ENCODE results near the gene CEP295NL. TPM values are rescaled to one million over a fixed set of nuclear protein-coding genes. Genes with fewer than 3 reads are reported as not detected.

The CEP295NL gene
- total and polyA plus RNA-seq, 2 of the 8 experiments (the other 6 are each of a cell fraction or from before 2014, with no cell fraction given) = 0.06 to 2.0 TPM

GRCh38 chr17:78862073-78863023, 40.7 kb downstream of the CEP295NL start:
- H2AK5ac ChIP-seq (ENCODE audit: low read depth, low read length) = no peak overlapping the region
- H3K27ac ChIP-seq (ENCODE audit: low read depth, low read length) = no peak overlapping the region
- H3K4ac ChIP-seq (replicated peaks; ENCODE audit: insufficient read length, low read depth, low read length) = no peak overlapping the region
- no peak overlapping the region for H4K8ac ChIP-seq (ENCODE audit: extremely low read depth, insufficient read depth, low read length)
- no peak overlapping the region for H2BK5ac ChIP-seq (ENCODE audit: low read depth, low read length)
- no peak overlapping the region for H3K18ac ChIP-seq (ENCODE audit: extremely low read depth, low read length)
- no peaks in the 10 kb centered on the region for H3K27me3 ChIP-seq (replicated peaks in 1 of 4; ENCODE audit: control insufficient read depth in 3 of 4, extremely low read depth in 1 of 4, insufficient read depth in 3 of 4, low read length in 3 of 4)
- no peak overlapping the region for H2BK120ac ChIP-seq (replicated peaks; ENCODE audit: low read depth, low read length)
- no peaks in the 10 kb centered on the region for H3K79me1 ChIP-seq (ENCODE audit: low read depth, low read length)
- no peaks in the 10 kb centered on the region for H3K23me2 ChIP-seq (ENCODE audit: low read depth, low read length)
- H4K91ac ChIP-seq (replicated peaks; ENCODE audit: insufficient read length, low read length) = no peak overlapping the region
- DNase-seq (ENCODE audit: low read depth in 1 of 2, low spot score in 2 of 2) (no peak), FAIRE-seq (no peak)
- no peak overlapping the region for H2BK20ac ChIP-seq (ENCODE audit: low read length)
- peaks cover 0 to under 1% (median 0%) of the 10 kb centered on the region in 4 experiments; a peak in 3 of 8 replicates for H3K36me3 ChIP-seq (ENCODE audit: control insufficient read depth in 2 of 4, insufficient read depth in 4 of 4, low read length in 3 of 4)
- H3K4me3 ChIP-seq (ENCODE audit: extremely low read depth in 1 of 4, insufficient read depth in 2 of 4, low read depth in 3 of 4, low read length in 4 of 4) = no peak overlapping the region
- ChIA-PET CTCF (ENCODE audit: partially characterized antibody) (interaction anchor here (1.8 to 3.6 kb wide), 3 partner anchors 12 to 41 kb away, joined by 5 to 11 read pairs (median 7); partner anchors contain the start of gene CEP295NL), POLR2A (ENCODE audit: partially characterized antibody) (no interaction called here)
- no peak overlapping the region for H2BK15ac ChIP-seq (ENCODE audit: low read length)
- H2BK12ac ChIP-seq (ENCODE audit: low read depth, low read length) = no peak overlapping the region
- H3K56ac ChIP-seq (replicated peaks; ENCODE audit: insufficient read length, low read depth, low read length) = no peak overlapping the region
- no peaks in the 10 kb centered on the region for H3K9me3 ChIP-seq (ENCODE audit: insufficient read depth in 2 of 2, low read depth in 1 of 2, low read length in 1 of 2)
- H3K79me2 ChIP-seq (ENCODE audit: control insufficient read depth in 1 of 2, insufficient read depth in 2 of 2, low read length in 2 of 2) = no peaks in the 10 kb centered on the region
- H3K14ac ChIP-seq (ENCODE audit: insufficient read length) = no peak overlapping the region
- H3K23ac ChIP-seq (ENCODE audit: insufficient read length) = no peak overlapping the region
- H4K20me1 ChIP-seq (replicated peaks in 1 of 2; ENCODE audit: control insufficient read depth in 1 of 2, insufficient read depth in 2 of 2, low read length in 2 of 2) = peaks cover 0 to 4% of the 10 kb centered on the region in 2 experiments
- H3K4me2 ChIP-seq (ENCODE audit: insufficient read depth in 1 of 2, low read depth in 2 of 2, low read length in 2 of 2) = no peak overlapping the region
- WGBS, 2 experiments (ENCODE audit: extremely low coverage in 1 of 2, insufficient coverage in 1 of 2, insufficient read length in 1 of 2, insufficient replicate concordance in 2 of 2, low coverage in 1 of 2, low lambda C conversion rate in 2 of 2, missing lambda C conversion rate in 1 of 2) = 92 to 100% methylated on average over 1 to 17 of the region's 17 CpGs
- no peaks in the 10 kb centered on the region; a peak in 1 of 7 replicates for H3K4me1 ChIP-seq (replicated peaks in 1 of 4; ENCODE audit: control insufficient read depth in 3 of 4, insufficient read depth in 4 of 4, low read length in 3 of 4)
- no peak overlapping the region for H2AFZ ChIP-seq (ENCODE audit: low read length)
- H4K5ac ChIP-seq (ENCODE audit: insufficient read length, low read depth, low read length) = no peak overlapping the region
- no peak overlapping the region for H3K9ac ChIP-seq (replicated peaks in 1 of 4; ENCODE audit: extremely low read depth in 1 of 4, low read depth in 3 of 4, low read length in 3 of 4)
- TF ChIP-seq TAF1 (IDR thresholded peaks at IDR 0.05; ENCODE audit: low read depth, low read length) = no peak
- no peak for TF ChIP-seq SIN3A (conservative IDR thresholded peaks at IDR 0.05 in 1 of 2, IDR thresholded peaks at IDR 0.05 in 1 of 2; ENCODE audit: low read depth in 1 of 2, low read length in 2 of 2)
- no peak for TF ChIP-seq ZNF274 (IDR thresholded peaks at IDR 0.05; ENCODE audit: borderline replicate concordance, extremely low read depth, low read length)
- no peak for TF ChIP-seq EZH2 (IDR thresholded peaks at IDR 0.05; ENCODE audit: low read depth, low read length, severe bottlenecking)
- TF ChIP-seq MAX (IDR thresholded peaks at IDR 0.05) = no peak
- TF ChIP-seq KDM1A (IDR thresholded peaks at IDR 0.05; ENCODE audit: borderline replicate concordance, low read length) = no peak
- TF ChIP-seq RBBP5 (IDR thresholded peaks at IDR 0.05; ENCODE audit: borderline replicate concordance, low read depth, low read length) = no peak
- TF ChIP-seq ASH2L (IDR thresholded peaks at IDR 0.05; ENCODE audit: low read length) = no peak
- TF ChIP-seq SP1 (IDR thresholded peaks at IDR 0.05; ENCODE audit: low read depth, low read length) = no peak
- no peak for TF ChIP-seq E2F6 (IDR thresholded peaks at IDR 0.05)

Measured in H1 (cell line).